ENCODE results near the gene PTPN3.

The PTPN3 gene

DNA sequence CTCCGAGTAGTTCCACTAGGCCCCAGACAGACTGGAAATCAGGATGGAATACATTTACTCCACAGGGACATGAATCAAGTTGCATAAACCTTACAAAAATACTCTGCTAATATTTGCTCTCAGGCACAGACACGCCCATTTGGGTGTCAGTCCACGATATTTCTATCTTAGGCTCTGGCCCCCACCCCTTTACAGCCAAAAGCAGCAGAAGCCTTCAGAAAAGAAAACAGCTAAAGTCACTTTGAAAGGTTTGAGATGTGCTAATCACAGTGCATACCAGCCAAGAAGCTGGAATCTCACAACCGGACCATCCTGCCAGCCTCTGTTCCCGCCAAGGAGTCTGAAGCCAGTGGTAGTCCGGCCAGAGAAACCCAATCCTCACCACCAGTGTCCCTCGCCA is 22.6 kb downstream of the PTPN3 start:
- no peak for DNase-seq

DNA sequence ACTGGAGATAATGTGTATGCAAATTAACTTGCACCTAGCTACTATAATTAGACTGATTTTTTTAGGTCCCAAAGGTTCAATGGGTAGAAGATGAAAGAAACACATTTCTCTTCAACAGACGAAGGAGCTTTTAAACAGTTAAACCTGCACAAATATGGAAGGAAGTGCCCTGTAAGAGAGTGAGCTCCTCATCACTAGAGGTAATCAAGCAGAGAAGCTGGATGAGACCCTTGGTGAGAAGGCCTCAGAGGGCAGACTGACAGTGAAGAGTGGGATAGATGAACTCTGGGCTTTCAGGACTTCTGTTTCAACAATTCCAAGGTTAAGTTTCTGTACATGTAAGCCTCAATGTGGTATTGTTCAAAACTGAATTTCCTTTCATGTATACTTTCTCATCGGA is 23.2 kb downstream of the PTPN3 start:
- DNase-seq: no peak

DNA sequence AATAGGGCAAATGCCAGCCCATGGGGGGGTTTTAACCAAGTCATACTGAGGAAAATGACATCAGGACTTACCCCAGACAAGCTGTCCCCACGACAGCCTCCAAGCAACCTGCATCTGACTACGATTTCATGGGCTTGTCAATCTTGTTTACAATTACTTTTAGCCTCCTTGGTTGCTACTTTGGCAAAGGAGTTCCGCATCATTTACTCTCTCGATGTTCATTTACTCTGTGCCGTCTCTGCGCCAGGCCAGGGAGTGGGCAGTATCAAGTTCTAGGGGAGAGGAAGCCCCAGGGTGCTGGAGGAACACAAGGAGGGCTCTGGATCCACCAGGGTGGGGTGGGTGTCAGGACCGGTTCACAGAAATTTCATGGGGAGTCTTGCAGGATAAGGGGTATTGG is 23.9 kb downstream of the PTPN3 start:
- DNase-seq: no peak

DNA sequence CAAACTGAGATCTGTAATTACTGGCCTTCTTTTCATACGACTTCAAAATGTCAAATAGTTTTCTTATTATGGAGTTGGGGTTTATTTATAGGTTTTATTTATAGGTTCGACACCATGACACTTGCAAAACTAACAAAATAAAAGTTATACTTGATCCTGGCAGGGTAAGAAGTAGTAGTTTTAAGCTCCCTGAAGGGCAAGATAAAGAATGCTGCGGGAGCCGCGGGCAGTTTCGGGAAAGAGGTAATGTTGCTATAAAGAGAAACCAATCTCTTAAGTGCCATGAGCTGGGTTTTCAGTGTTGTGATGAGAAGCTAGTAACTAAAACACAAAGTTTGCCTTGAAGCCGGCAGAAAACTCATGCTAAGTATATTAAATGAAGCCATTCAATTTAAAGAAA is 24.8 kb downstream of the PTPN3 start:
- DNase-seq: no peak

DNA sequence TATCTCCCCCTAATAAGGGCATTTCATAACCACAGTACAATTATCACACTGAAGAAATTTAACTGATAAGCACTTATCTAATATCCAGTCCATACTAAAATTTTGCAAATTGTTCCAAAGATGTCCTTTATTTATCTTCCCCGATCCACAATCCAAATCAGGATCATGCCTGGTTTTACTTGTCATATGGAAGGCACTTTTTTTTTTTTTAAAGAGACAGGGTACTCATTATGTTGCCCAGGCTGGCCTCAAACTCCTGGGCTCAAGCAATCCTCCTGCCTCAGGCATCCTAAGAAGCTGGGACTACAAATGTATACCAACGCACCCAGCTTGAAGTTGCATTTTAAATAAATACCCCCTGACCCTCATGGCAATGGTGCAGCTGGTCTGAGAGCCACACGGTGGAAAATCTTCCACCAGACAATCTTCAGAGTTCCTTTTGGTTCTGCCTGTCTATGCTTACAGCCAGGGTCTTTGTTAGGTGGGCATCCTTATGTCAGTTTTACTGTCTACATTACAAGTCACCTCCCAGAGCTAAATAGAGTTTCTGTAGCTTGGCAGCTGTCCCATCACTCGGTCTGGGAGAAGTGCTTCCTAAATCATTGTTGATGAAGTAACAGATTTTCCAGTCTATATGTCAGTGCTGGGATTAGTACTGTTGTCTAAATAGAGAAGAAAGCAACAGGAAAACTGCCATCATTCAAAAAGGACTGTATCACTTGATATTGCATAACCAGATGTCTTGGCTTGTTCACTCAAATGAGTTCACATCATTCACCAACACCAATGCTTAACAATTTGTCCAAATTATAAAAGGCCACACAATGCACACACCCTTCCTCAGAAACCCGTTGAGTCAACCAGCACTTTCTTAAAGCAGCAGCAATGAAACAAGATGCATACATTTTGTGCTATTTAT is 26.4 kb downstream of the PTPN3 start:
- DNase-seq: no peak

DNA sequence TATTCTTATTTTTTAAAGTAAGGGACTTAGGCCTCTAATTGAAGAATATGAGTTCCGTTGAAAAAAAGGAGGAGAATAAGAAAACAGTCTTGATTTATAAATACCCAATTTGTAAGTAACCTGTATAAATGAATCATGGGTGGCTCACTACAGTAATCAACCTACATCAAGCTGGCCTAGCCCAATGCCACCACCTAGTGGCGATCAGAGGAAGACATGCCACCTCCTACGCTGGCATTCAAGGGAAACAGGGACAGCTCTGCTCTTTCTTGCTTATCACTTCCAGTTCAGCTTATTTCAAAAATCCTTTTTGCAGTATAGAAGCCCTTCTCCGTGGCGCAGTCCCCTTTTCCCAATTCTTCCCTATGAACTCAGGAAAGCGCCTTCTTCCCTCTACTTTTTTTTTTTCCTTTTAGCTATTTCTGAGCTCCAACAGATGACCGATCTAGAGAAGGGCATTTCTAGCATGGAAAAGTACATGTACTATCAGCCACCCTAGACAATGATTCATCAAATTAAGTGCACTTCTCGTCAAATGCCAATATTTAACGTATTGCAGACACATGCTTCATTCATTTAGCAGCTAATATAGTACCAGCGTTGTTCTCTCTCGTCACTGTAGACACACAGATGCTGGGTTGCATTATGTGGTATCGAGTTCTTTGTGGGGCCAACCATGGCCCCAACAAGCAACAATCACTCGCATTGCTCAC is 28.3 kb downstream of the PTPN3 start:
- DNase-seq: peak; percentile 91

DNA sequence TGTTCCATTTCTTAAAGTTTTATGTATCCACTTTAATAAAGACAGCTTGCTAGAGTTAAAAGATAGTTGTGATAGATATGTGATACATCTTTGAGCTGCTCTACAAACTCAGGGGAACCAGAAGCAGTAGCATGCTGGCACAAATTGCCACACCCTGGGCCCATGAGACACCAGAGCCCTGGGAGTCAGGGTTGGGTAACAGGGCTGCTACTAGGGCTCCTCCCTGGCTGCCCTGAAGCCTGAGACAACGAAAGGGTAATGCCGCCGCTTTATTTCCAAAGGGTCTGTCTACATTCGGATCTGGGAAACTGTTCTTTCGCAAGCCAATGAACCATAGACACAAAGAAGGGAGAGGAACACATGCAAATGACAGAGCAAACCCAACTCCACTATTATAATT is 29.2 kb downstream of the PTPN3 start:
- DNase-seq: no peak

DNA sequence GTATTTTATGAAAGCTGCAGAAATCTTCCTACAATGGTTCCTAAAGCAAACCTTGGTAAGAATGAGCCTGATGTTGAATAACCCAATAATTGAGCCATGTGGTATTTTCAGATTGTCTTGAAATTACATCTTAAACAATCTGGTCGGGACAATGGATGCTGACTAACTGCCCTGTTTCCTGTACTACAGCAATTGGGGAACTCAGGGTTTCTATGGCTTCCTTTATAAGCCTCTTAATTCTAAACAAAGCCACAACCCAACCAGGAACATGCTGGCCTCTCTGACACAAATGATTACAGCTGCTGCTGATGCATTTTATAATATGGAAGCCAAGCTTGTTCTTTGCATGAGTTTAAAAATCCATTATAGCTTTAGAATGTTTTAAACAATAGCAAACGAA is 30.2 kb downstream of the PTPN3 start:
- DNase-seq: no peak

DNA sequence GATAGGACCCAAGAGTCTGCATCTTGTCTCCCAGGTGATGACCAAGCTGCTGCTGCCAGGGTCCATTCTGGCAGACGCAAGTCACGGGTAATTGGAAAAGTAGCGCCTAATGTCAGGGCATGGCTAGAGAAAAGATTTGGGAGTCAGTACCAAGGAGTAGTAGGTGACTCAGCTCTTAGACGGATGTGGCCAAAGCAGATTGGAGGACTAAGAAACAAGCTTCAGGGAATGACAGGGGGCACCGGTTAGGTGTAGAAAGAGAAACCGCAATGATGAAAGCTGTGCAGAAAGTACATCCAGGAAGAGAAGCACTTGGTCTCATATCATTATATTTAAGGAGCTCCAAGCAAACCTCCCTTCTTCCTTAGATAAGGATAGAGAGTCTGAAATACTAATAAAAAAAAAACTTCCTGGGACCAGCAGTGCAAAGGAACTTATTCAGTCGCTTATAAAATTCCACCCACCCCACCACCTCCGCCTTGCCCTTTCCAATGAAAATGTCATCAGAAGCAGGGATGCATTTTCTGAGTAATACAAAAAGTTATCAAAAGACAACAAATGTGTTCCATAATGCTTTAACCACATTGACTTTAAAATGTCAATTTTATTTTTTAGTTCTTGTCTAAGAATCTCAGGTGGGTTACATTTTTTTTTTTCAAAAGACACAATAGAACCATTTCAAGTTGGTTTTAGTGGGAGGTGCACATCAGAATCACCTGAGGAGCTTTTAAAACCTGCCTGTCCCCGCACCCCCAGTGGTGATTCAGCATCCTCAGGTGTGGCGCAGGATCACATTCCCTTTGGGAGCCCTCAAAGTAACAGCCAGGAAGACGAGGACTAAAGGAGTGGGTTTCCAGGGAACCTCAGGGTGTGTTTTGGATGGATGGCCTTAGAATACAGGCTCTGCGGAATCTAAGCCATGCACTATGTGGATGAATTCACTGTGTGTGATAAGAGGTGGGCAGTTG is 31.2 kb downstream of the PTPN3 start:
- DNase-seq: no peak

DNA sequence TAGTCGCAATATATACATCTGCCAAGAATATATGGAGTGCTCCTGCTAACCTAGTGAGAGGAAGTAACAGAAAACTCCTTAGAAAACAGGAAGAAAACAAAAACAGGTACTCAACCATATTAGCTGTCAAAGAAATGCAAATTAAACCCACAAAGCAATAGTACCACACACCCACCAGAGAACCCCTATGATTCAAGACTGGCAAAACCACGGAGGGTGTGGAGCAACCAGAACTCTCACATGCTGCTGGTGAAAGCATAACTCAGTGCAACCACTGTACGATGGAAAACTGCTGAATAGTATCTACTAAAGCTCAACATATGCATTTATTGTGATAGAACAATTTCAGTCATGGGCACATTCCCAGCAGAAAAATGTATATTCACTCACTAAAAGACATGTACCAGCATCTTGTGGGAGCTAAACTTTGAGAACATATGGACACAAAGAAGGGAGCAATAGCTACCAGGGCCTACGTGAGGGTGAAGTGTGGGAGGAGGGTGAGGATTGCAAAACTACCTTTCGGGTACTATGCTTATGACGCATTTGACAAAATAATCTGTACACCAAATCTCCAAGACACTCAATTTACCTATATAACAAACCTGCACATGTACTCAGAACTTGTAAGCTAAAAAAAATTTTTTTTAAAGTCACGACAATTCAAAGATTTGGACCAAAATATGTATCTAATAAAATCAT is 34.0 kb downstream of the PTPN3 start:
- DNase-seq: no peak

DNA sequence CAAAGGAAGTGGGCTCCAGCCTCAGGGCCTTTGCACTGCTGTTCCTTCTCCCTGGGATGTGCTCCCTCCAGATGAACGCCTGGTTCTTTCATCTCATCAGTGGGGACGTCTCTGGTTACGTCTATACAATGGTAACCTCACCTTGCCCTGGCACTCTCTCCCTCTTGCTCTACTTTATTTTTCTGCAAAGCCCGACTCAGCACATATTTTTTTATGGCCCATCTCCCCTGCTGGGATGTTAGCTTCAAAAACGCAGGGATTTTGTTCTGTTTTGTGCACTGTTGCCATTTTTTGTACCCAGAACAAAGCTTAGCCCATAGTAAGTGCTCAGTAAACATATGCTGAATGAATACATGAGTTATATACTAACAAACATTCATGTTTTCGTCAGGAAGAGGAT is 37.5 kb downstream of the PTPN3 start:
- DNase-seq: no peak

DNA sequence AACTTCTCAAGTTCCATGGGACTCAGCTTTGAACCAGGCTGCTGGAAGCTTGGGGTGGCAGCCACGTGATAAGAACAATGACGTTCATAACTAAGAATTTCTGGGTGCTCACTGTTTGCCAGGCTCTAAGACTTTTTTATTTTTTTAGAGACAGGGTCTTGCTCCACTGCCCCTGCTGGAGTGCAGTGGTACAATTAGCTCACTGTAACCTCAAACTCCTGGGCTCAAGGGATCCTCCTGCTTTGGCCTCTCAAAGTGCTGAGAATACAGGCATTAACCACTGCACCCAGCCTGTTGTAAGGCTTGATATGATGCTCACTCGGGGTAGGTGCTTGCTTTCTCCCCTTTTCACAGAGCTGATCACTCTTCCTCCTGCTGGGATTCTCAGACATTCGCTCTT is 38.7 kb downstream of the PTPN3 start:
- no peak for DNase-seq

DNA sequence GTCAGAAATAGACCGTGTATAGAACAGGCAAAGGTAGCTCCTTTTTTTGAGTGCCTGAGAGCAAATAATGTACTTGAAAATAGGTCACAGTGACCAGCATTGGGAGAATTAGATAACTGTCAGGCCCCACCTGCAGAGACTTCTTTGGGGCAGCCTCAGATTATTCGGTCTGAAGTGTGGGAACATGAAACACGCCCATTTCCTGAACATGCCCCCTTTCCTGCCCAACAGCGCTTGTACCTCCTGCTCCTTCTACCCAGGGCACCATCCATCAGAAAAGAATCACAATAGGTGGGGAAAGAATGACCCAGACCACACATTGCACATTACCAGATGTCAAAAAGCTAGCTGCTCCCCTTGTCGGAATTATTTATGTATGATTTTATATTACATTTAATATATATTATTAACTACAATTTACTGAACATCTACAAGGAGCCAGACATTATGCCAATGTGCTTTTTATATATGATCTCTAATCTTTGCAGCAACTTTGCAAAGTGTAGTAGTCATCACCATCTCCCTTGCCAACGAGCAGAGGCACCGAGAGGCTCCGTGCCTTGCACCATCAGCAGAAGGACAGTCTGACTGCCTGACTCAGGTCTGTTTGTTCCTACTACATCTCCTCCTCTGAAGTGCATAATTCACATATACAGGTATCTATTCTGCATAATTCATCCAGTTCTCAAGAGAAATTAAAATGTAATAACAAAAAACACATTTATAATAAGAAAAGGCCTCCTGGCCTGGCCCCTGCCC is 39.5 kb downstream of the PTPN3 start:
- no peak for DNase-seq

DNA sequence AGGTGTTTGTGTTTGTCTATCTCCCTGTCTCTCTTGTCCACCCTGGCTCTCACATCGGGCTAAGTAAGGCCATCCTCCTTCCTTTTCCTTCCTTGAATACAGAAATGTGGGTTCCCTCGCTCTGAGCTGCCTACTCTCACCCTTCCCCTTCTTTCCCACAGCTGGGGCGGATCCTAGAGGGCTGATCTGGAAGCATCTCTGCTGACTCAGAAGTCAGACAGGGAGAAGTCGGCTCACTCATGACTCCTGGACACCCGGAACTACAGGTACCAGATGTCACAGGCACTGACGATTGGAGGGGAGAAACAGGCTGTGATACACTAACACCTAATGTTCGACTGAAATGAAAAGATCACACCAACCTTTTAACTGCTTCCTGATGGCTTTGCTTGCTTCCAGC is 41.3 kb downstream of the PTPN3 start:
- no peak for DNase-seq

DNA sequence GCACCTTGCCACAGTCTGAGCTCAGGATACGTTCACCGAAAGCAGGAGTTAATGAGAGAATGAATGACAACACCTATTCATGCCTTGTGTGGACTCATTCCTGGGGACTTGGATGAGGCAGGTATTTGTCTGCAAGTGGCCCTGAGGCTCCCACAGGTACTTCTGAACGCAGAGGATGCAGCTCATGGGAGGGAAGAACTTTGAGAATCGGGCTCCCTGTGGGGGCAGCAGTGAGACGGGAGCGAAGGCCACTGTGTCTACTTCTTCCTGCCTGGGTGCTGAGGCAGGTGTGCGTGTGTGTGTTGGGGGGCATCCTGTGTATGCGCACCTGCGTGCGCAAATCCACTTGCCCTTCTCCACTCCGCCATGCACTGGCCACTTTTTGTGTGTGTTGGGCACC is 42.2 kb downstream of the PTPN3 start:
- DNase-seq: no peak

DNA sequence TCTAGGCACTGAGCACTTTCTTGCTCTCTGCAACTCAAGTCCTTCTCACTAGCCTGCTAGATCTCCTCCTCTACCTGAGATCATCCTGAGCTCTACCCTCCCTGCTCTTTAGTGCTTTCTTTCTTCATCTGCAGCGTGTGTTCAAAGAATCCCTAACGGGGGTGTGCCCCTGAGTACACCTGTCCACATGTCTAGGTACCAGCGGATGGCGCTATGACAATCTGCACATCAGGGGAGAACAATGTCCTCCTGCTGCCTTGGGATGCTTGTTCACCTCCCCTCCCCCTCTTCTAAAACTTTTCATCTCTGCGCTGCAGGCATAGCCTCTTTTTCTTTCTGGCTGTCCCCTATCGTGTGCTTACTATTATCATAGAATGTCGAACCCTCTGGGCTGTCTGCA is 42.7 kb downstream of the PTPN3 start:
- DNase-seq: no peak

DNA sequence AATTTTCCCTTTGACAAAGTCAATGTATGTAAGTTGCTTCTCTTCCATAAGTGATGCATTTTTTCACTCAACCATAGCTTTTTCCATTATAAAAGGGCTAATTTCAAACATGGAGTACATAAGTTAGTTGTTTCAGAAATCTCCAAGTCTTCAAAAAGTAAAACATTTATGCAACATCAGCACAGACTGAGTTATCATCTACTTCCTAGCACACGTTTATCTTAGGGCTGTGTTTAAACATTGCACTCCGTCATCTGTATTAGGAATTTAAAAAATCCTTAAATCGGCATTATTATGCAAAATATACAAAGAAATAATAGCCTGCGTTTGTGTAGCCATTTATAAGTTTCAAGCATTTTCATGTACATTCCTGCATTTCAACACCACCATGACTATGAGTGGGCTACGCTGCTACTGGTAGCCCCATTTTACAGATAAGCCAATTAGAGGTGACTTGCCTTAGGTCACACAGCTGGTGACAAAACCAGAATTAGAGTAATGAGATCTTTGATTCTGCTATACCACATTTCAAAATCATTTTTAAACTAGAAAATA is 43.4 kb downstream of the PTPN3 start:
- no peak for DNase-seq

DNA sequence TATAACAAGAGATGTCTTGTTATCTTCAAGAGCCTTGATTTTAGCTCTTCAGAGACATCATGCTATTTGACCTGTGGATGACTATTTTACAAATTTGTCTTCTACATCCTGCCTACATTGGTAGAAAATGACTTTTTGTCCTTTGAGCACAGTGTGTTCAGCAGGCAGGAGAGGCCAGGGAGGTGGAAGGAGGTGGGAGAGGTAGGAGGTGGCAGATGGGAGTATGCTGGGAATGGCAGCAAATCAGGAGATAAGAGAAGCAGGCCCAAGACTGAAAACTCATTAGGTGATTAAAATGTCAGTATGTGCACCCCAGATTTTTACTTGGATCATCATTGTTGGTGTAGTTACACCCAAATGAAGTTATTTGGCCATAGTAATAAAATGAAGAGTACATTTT is 44.1 kb downstream of the PTPN3 start:
- no peak for DNase-seq

DNA sequence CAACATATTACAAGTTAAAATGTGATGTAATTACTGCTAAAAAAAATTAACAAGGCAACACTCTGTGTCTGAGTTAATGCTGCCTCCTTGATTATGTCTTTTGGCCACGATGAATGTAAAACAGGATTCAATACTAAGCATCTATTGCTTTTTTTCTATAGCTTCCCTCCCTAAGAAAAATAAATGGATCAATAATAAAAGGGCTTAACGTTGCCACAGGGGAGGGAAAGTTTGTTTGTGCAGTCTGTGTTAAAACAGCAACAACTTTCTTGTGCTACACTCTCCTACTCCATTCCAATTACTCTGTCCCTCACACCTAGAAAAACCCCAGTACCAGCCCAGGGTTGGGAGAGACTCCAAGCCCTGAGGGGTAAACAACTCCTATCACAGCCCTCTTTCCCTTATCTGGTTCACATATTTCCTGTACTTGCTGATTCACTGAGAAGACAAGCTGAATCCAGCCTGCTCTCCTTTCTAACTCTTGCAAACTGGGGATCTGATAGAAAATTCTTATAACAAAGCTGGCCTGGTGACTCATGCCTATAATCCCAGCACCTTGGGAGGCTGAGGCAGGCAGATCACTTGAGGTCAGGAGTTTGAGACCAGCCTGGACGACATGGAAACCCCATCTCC is 44.8 kb downstream of the PTPN3 start:
- no peak for DNase-seq

DNA sequence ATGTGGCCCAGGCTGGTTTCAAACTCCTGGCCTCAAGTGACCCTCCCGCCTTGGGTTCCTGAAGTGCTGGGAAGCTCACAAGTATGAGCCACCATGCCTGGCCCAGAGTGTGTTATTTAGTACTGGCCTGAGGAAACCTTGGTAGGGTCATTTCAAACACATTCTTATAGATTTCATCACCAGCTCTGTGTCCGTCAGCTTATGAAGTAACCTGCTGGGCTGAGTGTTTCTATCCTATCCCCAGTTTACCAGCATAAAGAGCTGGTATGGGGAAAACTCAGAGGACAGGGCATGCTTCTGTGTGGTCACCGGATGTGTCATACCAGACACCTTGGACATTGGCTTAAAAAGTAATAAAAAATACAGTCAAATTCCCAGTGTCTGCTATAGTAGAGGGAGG is 45.3 kb downstream of the PTPN3 start:
- no peak for DNase-seq
